NCI-H2227 treated with DMSO at 0.1 percent for 48 hours (cell line): Measurements from ENCODE around the gene NOX3.

Source experiments
- DNase-seq: peaks from one replicate; lab custom pipeline; 2025; lab: John Stamatoyannopoulos, UW

The NOX3 gene

GRCh38 chr6:155399062-155399744 is 56.4 kb downstream of the NOX3 start:
- DNase-seq: no peak

GRCh38 chr6:155398701-155399061 is 57.0 kb downstream of the NOX3 start:
- DNase-seq: no peak

- no peak for DNase-seq
Measured at GRCh38 chr6:155398221-155398620, 57.4 kb downstream of the NOX3 start.

GRCh38 chr6:155397172-155397705 is 58.4 kb downstream of the NOX3 start:
- no peak for DNase-seq

GRCh38 chr6:155396605-155397004 is 59.0 kb downstream of the NOX3 start:
- no peak for DNase-seq

- DNase-seq: no peak
Measured at GRCh38 chr6:155395339-155395738, 60.3 kb downstream of the NOX3 start.

GRCh38 chr6:155389130-155389529 is 66.5 kb downstream of the NOX3 start:
- DNase-seq: no peak

GRCh38 chr6:155388591-155388990 is 67.0 kb downstream of the NOX3 start:
- no peak for DNase-seq

GRCh38 chr6:155387481-155387880 is 68.2 kb downstream of the NOX3 start:
- no peak for DNase-seq

- DNase-seq: no peak
Measured at GRCh38 chr6:155384321-155384952, 71.2 kb downstream of the NOX3 start.

- no peak for DNase-seq
Measured at GRCh38 chr6:155383913-155384312, 71.7 kb downstream of the NOX3 start.

GRCh38 chr6:155382338-155382685 is 73.3 kb downstream of the NOX3 start:
- DNase-seq: no peak

- DNase-seq: no peak
Measured at GRCh38 chr6:155381673-155382337, 73.8 kb downstream of the NOX3 start.

GRCh38 chr6:155380666-155381332 is 74.8 kb downstream of the NOX3 start:
- DNase-seq: no peak

- no peak for DNase-seq
Measured at GRCh38 chr6:155378724-155379123, 76.9 kb downstream of the NOX3 start.

GRCh38 chr6:155378276-155378675 is 77.4 kb downstream of the NOX3 start:
- no peak for DNase-seq

- DNase-seq: no peak
Measured at GRCh38 chr6:155377061-155377460, 78.6 kb downstream of the NOX3 start.

- no peak for DNase-seq
Measured at GRCh38 chr6:155375801-155376200, 79.8 kb downstream of the NOX3 start.

- no peak for DNase-seq
Measured at GRCh38 chr6:155374681-155375080, 81.0 kb downstream of the NOX3 start.

GRCh38 chr6:155373276-155373675 is 82.4 kb downstream of the NOX3 start:
- DNase-seq: no peak

GRCh38 chr6:155372256-155372655 is 83.4 kb downstream of the NOX3 start:
- no peak for DNase-seq

- no peak for DNase-seq
Measured at GRCh38 chr6:155371230-155371629, 84.4 kb downstream of the NOX3 start.

- DNase-seq: no peak
Measured at GRCh38 chr6:155366325-155366724, 89.3 kb downstream of the NOX3 start.
